ENCODE data around the gene EHMT1.
A peak's percentile ranks its signal among the peaks of the same experiment; 100 is the strongest.

EHMT1 gene

DNA sequence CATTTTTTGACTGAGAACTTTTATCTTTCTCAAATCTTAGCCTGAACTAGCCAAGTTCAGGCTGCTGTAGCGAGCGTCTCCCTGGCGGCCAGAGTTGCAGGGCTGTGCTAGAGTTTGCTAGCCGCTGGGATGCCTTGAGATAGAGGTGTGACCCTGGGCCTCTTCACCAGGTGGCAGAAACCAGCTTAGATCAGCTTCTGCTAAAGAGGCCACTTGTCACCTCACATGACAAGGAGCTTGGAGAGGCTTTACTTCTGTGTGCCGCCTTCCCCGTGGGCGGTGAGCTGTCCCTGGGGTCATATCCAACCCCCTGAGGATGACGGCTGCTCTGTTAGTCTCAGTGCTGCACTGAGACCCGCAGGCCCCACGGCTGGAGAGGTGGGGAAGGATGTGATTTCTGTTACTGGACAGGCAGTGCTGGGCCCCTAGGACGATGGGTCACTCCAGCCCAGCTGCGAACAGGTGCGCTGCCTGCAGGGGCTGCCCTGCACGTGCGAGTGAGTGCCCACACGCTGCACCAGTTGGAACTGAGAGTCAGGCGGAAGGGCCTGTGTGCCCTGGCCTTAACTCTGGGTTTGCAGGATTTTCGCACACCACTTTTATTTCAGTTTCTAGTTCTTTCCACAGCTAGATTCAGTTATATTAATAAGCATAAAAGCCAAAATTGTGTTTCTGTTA is 63.8 kb downstream of the EHMT1 start:
- TF ChIP-seq EZH2 (IDR thresholded peaks at IDR 0.05) (no peak), FOXP2 (optimal IDR thresholded peaks at IDR 0.05; ENCODE audit: control extremely low read depth, extremely low read length, insufficient read depth) (no peak), POLR2AphosphoS5 (IDR thresholded peaks at IDR 0.05; ENCODE audit: borderline replicate concordance, low read depth, low read length) (no peak)
- H3K9ac ChIP-seq (ENCODE audit: insufficient read length) = no peak overlapping the region
- H3K4me3 ChIP-seq = no peak overlapping the region
- no peaks in the 10 kb centered on the region for H3K36me3 ChIP-seq (ENCODE audit: insufficient read depth, low read length)
- H3K9me3 ChIP-seq (ENCODE audit: low read depth, low read length) = no peaks in the 10 kb centered on the region
- DNase-seq (ENCODE audit: low read depth, low spot score) = no peak
- peak overlapping the region; percentile 45 for H3K27ac ChIP-seq

DNA sequence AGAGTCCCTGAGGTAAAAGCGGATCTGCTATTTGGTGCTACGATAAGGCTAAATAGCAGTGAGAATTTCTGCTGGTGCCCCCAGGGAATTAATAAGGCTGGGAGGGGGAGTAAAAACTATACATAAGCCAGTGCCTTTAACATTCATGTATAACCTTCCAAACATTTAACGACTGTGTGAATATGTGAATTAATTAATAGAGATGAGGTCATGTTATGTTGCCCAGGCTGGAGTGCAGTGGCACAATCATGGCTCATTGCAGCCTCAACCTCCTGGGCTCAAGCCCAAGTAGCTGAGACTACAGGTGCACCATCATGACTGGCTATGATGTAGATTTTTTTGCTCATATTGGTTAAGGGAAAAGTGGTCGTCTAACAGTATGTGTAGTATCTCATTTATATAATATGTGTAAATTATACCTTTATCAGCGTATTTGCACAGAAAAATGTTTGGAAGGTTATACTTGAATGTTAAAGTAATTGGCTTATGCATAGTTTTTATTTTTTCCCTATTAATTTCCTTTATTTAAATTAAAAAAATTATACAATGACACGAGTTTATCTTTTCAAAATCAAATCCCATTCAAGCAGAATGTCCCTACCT is 64.6 kb downstream of the EHMT1 start:
- H3K27ac ChIP-seq = peak overlapping the region; percentile 45; the same call in 1 of the 2 replicates
- DNase-seq (ENCODE audit: low read depth, low spot score) = no peak

DNA sequence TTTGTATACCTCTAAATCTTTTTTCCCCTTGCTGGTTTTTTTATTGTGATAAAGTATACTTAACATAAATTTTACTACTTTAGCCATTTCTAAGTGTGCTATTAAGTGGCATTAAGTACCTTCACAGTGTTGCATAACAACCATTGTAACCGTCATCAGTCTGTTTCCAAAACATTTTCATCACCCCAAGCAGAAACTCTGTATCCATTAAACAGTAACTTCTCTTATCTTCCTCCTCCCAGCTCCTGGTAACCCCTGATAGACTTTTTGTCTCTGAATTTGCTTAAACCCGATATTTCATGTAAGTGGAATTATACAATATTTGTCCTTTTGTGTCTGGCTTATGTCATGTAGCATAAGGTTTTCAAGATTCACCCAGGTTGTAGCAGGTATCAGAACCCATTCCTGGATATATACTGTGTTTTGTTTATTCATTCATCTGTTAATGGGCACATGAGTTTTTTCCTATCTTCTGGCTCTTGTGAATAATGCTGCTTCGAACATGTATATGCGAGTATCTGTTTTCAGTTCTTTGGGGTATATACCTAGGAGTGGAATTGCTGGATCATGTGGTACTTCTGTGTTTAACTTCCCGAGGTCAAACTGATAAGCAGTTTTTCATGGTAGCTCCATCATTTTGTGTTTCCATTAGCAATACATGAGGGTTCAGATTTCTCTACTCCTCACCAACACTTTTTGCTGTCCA is 66.4 kb downstream of the EHMT1 start:
- no peak for DNase-seq (ENCODE audit: low read depth, low spot score)
- H3K9ac ChIP-seq (ENCODE audit: insufficient read length) = no peak overlapping the region
- H3K36me3 ChIP-seq (ENCODE audit: insufficient read depth, low read length) = no peaks in the 10 kb centered on the region
- H3K9me3 ChIP-seq (ENCODE audit: low read depth, low read length) = no peaks in the 10 kb centered on the region
- H3K27ac ChIP-seq = no peak overlapping the region
- TF ChIP-seq FOXP2 (optimal IDR thresholded peaks at IDR 0.05; ENCODE audit: control extremely low read depth, extremely low read length, insufficient read depth) = no peak
- no peak for TF ChIP-seq EZH2 (IDR thresholded peaks at IDR 0.05)
- H3K4me3 ChIP-seq = no peak overlapping the region

More for the DNA sequence above, 64.6 kb downstream of the EHMT1 start:
- no peaks in the 10 kb centered on the region for H3K9me3 ChIP-seq (ENCODE audit: low read depth, low read length)
- no peaks in the 10 kb centered on the region for H3K36me3 ChIP-seq (ENCODE audit: insufficient read depth, low read length)
- no peak for TF ChIP-seq POLR2AphosphoS5 (IDR thresholded peaks at IDR 0.05; ENCODE audit: borderline replicate concordance, low read depth, low read length)
- no peak for TF ChIP-seq EZH2 (IDR thresholded peaks at IDR 0.05)
- TF ChIP-seq FOXP2 (optimal IDR thresholded peaks at IDR 0.05; ENCODE audit: control extremely low read depth, extremely low read length, insufficient read depth) = no peak
- no peak overlapping the region for H3K9ac ChIP-seq (ENCODE audit: insufficient read length)
- H3K4me3 ChIP-seq = no peak overlapping the region

DNA sequence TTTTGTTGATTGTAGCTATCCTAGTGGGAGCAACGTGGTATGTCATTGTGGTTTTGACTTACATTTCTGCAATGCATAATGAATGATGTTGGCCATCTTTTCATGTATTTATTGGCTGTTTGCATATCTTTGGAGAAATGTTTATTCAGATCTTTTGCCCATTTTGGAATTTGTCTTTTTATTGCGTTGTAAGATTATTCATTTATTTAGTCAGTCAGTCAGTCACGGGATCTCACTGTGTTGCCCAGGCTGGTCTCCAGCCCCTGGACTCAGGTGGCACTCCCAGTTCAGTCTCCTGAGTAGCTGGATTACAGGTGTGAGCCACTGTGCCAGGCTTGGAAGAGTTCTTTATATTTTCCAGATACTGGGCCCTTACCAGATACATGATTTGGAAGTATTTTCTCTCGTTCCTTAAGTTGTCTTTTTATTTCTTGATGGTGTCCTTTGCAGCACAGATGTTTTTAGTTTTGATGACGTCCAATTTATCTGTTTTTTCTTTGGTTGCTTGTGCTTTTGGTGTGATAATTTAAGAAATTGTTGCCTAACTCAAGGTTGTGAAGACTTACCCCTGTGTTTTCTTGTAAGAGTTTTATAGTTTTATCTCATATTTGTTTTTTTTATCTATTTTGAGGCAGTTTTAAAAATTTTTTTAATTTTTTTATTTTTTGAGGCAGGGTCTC is 67.1 kb downstream of the EHMT1 start:
- no peak for DNase-seq (ENCODE audit: low read depth, low spot score)
- H3K4me3 ChIP-seq = no peak overlapping the region
- no peak overlapping the region for H3K9ac ChIP-seq (ENCODE audit: insufficient read length)
- no peaks in the 10 kb centered on the region for H3K36me3 ChIP-seq (ENCODE audit: insufficient read depth, low read length)
- no peak for TF ChIP-seq POLR2AphosphoS5 (IDR thresholded peaks at IDR 0.05; ENCODE audit: borderline replicate concordance, low read depth, low read length)
- no peak overlapping the region for H3K27ac ChIP-seq
- no peaks in the 10 kb centered on the region for H3K9me3 ChIP-seq (ENCODE audit: low read depth, low read length)

DNA sequence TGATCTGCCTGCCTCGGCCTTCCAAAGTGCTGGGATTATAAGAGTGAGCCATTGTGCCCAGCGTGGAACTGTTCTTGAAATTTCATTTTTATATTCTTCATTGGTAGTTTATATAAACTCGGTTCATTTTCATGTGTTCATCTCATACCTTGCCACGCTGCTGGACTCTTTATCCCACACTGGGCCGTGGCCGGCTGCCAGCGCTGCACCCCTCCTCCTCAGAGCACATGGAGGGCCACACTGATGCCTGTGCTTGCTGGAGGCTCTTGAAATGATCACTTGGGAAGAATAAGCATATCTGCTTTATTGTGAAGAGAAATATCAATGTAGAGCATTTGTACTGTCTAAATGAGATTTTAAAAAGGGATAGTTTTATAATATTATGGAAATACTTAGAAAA is 69.5 kb downstream of the EHMT1 start:
- DNase-seq (ENCODE audit: low read depth, low spot score) = no peak
- H3K4me3 ChIP-seq = no peak overlapping the region
- H3K9ac ChIP-seq (ENCODE audit: insufficient read length) = no peak overlapping the region
- TF ChIP-seq FOXP2 (optimal IDR thresholded peaks at IDR 0.05; ENCODE audit: control extremely low read depth, extremely low read length, insufficient read depth) (no peak), POLR2AphosphoS5 (IDR thresholded peaks at IDR 0.05; ENCODE audit: borderline replicate concordance, low read depth, low read length) (no peak), EZH2 (IDR thresholded peaks at IDR 0.05) (no peak)
- H3K27ac ChIP-seq = no peak overlapping the region
- H3K36me3 ChIP-seq (ENCODE audit: insufficient read depth, low read length) = no peaks in the 10 kb centered on the region
- no peaks in the 10 kb centered on the region for H3K9me3 ChIP-seq (ENCODE audit: low read depth, low read length)

DNA sequence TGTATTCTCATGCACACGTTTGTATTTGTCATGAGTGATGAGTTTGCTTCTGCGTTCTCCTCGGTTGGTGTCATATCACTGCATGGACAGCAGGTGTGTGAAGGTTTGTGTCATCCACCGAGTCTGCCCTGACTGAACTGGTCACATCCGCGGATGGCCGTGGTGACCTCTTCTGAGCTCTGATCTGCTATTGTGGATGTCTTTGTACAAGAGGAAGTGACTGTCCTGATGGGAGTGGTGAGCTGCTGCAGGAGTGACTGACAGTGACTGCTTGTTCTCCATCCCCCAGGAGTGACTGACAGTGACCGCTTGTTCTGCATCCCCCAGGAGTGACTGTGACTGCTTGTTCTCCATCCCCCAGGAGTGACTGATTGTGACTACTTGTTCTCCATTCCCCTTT is 69.9 kb downstream of the EHMT1 start:
- no peak for DNase-seq (ENCODE audit: low read depth, low spot score)
- Histone ChIP-seq H3K9ac (ENCODE audit: insufficient read length) (no peak overlapping the region), H3K4me3 (no peak overlapping the region), H3K9me3 (ENCODE audit: low read depth, low read length) (no peaks in the 10 kb centered on the region), H3K27ac (no peak overlapping the region), H3K36me3 (ENCODE audit: insufficient read depth, low read length) (no peaks in the 10 kb centered on the region)
- TF ChIP-seq POLR2AphosphoS5 (IDR thresholded peaks at IDR 0.05; ENCODE audit: borderline replicate concordance, low read depth, low read length) (no peak), FOXP2 (optimal IDR thresholded peaks at IDR 0.05; ENCODE audit: control extremely low read depth, extremely low read length, insufficient read depth) (no peak), EZH2 (IDR thresholded peaks at IDR 0.05) (no peak)

DNA sequence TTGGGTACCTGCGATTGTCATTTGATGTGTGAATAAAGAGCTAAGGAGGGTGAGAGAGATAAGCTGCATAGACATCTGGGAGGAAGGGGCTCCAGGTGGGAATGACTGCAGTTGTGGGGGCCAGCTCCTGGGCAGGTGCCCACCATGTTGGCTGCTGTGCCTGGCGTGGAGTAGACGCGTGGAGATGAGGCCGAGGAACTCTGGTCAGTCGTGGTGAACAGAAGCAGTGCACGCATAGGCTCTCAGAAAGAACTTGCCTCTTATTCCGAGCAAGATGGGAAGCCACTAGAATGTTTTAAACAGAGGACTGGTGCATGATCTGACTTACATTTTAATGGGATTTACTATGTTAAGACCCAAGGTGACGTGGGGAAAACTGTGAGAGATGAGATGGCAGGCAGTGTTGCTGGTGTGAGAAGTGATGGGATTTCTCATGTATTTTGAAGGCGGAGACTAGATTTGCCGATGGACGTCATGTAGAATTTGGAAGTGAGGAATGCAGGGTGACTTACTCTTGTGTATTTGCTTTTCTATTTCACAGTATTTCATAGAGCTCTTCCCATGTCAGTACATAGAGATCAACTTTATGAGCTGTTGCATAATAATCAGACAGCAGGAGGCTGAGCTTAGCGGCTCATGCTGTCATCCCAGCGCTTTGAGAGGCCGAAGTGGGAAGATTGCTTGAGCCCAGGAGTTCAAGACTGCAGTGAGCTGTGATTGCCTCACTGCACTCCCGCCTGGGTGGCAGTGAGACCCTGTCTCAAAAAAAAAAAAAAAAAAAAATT is 71.1 kb downstream of the EHMT1 start:
- Histone ChIP-seq H3K27ac (peak overlapping the region; percentile 59), H3K36me3 (ENCODE audit: insufficient read depth, low read length) (no peaks in the 10 kb centered on the region), H3K9ac (ENCODE audit: insufficient read length) (no peak overlapping the region), H3K9me3 (ENCODE audit: low read depth, low read length) (no peaks in the 10 kb centered on the region), H3K4me3 (peak overlapping the region; percentile 12)
- peak; percentile 42 for DNase-seq (ENCODE audit: low read depth, low spot score)
- no peak for TF ChIP-seq FOXP2 (optimal IDR thresholded peaks at IDR 0.05; ENCODE audit: control extremely low read depth, extremely low read length, insufficient read depth)
- no peak for TF ChIP-seq EZH2 (IDR thresholded peaks at IDR 0.05)
- no peak for TF ChIP-seq POLR2AphosphoS5 (IDR thresholded peaks at IDR 0.05; ENCODE audit: borderline replicate concordance, low read depth, low read length)
